HG03135 (cell line): ENCODE data around the gene KCNH2.
A peak's percentile ranks its signal among the peaks of the same experiment; 100 is the strongest.
"Not testable (repeated sequence)": the region's sequence is repeated elsewhere in the genome, so short reads cannot be mapped to it uniquely, and the experiment has no call there.

Experiments used
- ATAC-seq: cut with Tn5 transposase; IDR thresholded peaks from one replicate; pipeline ENCODE4 v1.9.1; 2021; ENCODE audit warnings: mild to moderate bottlenecking, moderate library complexity; ENCODE audit not compliant: unreplicated experiment

Gene KCNH2

GRCh38 chr7:150978126-150978789, at the start of gene KCNH2:
TSS of gene KCNH2 (minus strand) at chr7:150978321. CDS start at chr7:150977913, 408 bp downstream.
- ATAC-seq = no peak

DNA sequence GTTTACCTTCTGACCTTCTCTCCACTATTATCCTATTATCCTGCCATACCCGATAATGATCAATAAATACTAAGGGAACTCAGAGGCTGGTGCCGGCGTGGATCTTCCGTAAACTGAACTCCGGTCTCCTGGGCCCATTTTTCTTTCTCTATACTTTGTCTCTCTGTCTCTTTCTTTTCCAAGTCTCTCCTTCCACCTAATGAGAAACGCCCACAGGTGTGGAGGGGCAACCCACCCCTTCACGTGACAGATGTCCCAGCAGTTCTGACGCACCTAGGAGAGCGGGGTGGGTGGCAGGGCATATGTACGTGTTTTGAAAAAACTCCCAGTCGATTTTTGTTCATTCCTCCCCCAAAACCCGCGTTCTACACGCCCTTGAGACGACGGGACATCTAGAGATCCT, 49.6 kb upstream of the KCNH2 start:
- ATAC-seq = peak; percentile 5

DNA sequence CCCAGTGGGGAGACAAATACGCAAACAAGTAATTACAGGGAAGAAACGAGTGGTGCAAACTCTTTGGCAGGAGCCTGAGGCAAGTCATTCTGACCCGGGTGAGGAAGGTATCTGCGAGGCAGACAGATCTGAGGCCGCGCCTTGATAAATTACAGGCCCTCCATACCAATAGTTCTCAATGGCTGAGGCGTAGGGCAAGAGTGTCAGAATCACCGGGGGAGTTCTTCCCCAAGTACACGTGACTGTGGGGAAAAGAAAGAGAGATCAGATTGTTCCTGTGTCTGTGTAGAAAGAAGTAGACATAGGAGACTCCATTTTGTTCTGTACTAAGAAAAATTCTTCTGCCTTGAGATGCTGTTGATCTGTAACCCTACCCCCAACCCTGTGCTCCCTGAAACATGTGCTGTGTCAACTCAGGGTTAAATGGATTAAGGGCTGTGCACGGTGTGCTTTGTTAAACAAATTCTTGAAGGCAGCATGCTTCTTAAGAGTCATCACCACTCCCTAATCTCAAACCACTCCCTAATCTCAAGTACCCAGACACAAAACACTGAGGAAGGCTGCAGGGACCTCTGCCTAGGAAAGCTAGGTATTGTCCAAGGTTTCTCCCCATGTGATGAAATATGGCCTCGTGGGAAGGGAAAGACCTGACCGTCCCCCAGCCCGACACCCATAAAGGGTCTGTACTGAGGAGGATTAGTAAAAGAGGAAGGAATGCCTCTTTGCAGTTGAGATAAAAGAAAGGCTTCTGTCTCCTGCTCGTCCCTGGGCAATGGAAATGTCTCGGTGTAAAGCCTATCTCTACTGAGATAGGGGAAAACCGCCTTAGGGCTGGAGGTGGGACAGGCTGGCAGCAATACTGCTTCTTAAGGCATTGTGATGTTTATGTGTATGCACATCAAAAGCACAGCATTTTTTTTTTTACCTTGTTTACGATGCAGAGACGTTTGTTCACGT, 48.9 kb upstream of the KCNH2 start:
- not testable (repeated sequence) for ATAC-seq

- ATAC-seq = no peak
These were observed 48.0 kb upstream of the KCNH2 start for GRCh38 chr7:151025924-151026671.

DNA sequence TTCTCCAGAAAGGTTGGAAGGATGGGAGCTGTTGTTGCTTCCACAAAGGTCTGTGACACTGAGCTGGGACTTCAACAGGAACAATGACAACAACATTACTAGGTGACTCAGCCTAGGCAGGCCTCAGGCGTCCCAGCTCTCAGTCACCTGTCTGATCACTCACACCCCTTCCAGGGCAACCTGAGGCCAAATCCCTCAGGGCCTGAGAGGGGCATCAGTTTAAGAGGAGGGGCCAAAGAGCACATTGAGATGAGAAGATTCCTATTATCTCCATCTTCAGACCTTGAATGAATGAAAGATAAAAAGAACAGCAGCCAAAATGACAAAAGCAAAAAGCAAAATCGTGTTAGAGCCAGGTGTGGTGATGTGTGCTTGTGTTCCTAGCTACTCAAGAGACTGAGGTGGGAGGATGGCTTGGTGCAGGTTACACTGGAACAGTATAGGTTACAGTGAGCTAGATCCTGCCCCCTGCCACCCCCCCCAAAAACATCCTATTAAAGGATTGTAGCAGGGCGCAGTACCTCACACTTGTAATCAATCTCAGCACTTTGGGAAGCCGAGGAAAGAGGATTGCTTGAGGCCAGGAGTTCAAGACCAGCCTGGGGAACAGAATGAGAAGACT, 46.4 kb upstream of the KCNH2 start, which contains the start of gene ATG9B:
Gene ATG9B, minus strand, starts transcription at position 60 of the 622 bp plus-strand sequence. CDS start 71 bp downstream, outside the sequence.
- no peak for ATAC-seq

DNA sequence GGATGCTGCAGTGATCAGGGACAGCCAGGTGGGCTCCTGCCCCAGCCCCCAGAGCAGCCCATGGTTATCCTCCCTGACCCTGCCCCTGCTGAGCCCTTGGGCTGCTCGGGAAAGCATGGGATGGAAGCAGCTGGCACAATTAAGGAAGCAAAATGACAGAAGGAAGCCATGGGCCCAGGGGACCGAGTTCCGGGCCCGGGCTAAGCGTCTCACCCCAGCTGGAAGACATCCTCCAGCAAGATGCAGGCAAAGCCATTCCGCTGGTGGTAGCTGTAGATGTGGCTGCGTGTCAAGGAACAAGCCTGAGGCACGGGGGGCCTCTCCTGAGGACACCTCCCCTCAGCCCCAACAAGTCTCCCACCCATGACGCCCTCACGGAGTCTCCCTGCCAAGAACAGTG, 45.1 kb upstream of the KCNH2 start:
- no peak for ATAC-seq

- ATAC-seq = no peak
These were observed 42.1 kb upstream of the KCNH2 start for GRCh38 chr7:151020231-151020630.

GRCh38 chr7:151019130-151019447, 41.0 kb upstream of the KCNH2 start:
- ATAC-seq = no peak

GRCh38 chr7:151018421-151019129, 40.5 kb upstream of the KCNH2 start:
- ATAC-seq = no peak

- ATAC-seq = no peak
These were observed 39.9 kb upstream of the KCNH2 start for GRCh38 chr7:151017953-151018420.

DNA sequence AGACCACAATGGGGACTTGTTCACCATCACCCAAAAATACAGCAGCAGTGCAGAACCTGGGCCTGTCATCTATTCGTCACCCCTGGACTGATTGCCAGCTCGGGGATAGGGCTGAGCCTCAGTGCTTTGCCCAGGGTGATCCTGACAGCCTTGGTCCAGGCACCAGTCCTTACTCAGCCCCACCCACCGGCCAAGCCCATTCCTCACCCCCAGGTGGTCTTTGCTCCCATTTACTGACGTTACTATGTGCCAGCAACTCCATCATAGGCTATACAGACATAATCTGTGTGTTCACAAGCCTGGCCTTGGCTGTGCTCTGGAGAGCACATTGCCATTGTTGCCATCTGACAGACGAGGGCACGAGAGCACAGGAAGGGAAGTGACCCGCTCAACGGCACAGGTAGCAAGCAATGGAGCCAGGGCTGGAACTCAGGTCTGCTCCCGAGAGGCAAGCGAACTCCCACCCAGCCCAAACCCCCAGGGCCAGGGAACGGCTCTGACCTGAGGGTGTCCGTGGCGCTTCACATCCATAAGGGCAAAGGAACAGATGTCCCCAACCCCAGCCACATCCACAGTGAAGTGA, 39.3 kb upstream of the KCNH2 start:
- ATAC-seq = no peak

DNA sequence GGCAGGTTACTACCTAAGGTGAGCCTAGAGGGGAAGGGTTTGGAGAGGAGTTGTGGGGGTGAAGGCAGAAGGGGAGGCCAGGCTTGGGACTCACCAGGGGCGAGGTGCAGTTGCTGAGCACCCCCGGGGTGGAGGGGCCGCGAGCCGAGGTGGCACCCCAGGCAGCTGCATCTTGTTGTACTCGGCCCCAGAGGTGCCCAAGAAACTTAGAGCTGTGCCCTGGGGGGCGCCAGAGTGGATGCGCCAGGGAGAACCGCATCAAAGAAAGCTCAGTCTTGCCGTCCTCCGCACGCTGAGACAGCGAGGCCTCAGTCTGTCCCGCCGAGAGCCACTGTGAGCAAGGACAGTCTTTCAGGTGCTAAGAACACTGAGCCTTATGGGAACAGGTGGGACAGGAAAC, 38.8 kb upstream of the KCNH2 start:
- no peak for ATAC-seq

- ATAC-seq = no peak
These were observed 38.4 kb upstream of the KCNH2 start for GRCh38 chr7:151016505-151016904.

GRCh38 chr7:151015967-151016366, 37.8 kb upstream of the KCNH2 start:
- ATAC-seq = no peak

GRCh38 chr7:151014950-151015349, 36.8 kb upstream of the KCNH2 start:
- ATAC-seq = no peak

GRCh38 chr7:151013733-151014497, 35.8 kb upstream of the KCNH2 start:
- peak; percentile 54 for ATAC-seq

DNA sequence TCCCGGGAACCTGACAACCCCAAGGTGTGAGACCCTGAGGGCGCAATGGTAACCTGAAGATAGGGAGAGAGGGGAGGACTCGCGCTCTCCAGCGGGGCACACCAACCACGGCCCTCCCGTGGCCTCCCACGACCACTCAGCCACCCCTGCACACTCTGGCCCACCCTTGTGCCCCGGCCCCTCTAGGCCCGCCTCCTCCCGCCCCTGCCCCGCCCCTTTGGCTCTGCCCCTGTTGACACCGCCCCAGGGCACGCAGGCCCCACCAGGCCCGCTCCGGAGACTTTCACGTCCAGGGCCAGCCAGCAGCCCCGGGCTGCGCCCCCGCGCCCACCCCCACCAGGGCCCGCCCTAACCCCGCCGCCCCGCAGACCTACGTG, 35.2 kb upstream of the KCNH2 start:
- no peak for ATAC-seq

- ATAC-seq = no peak
These were observed 34.8 kb upstream of the KCNH2 start for GRCh38 chr7:151012911-151013347.
